Measurements from ENCODE around the gene FUNDC2. TPM values are rescaled to one million over a fixed set of nuclear protein-coding genes. Genes with fewer than 3 reads are reported as not detected.

The FUNDC2 gene
- total RNA-seq, 1 donor from 2014 or later, result 61.5 TPM

DNA sequence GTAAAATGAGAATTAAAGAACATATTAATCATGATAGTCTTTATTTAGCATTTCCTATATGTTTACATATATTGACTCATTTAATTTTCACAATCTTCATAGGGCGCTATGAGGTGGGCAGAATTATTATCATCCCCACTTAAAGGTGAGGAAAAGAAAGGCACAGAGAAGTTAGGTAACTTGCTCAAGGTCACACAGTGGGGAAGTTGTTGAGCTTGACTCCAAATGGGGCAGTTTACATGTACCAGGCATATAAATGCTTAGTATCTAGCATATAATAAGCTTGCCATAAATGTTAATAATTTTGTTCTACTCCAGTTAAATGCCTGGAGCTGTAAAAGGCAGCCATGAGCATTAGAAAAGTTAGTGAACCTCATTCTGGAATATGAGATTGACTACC is 42.8 kb downstream of the FUNDC2 start:
- no peak for DNase-seq (ENCODE audit: low read depth, low spot score)

DNA sequence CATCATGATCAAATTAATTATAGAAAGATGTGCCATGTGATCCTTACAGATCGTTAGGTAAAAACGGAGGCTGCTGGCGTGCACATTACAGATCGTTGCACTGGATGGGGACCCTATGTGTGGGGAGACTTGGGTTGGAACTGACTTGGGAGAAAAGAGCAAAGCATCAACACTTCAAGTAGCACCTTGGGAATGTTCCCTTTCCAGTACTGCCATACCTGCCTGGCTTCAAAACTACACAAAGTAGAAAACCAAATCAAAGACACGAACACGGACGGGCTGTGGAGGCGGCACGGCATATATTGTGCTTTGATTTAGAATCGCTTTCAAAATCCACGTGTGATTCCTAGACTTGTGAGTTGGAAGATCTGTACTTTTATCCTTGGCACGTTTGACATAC is 43.4 kb downstream of the FUNDC2 start:
- DNase-seq (ENCODE audit: low read depth, low spot score), result no peak

DNA sequence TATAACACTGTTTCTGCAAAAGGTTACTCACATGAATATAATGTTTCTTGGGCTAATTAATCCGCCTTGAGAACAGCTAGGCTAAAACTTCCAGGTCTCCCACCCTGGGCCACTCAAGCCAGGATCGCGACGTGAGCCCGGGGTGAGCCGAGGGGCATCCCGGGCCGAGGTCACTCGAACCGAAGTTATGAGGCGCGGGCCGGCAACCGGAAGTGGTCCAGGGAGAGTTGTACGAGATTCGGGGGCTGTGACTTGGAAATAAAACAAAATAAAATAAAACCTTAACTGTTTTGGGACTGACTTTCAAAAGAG is 44.0 kb downstream of the FUNDC2 start:
- no peak for DNase-seq (ENCODE audit: low read depth, low spot score)

DNA sequence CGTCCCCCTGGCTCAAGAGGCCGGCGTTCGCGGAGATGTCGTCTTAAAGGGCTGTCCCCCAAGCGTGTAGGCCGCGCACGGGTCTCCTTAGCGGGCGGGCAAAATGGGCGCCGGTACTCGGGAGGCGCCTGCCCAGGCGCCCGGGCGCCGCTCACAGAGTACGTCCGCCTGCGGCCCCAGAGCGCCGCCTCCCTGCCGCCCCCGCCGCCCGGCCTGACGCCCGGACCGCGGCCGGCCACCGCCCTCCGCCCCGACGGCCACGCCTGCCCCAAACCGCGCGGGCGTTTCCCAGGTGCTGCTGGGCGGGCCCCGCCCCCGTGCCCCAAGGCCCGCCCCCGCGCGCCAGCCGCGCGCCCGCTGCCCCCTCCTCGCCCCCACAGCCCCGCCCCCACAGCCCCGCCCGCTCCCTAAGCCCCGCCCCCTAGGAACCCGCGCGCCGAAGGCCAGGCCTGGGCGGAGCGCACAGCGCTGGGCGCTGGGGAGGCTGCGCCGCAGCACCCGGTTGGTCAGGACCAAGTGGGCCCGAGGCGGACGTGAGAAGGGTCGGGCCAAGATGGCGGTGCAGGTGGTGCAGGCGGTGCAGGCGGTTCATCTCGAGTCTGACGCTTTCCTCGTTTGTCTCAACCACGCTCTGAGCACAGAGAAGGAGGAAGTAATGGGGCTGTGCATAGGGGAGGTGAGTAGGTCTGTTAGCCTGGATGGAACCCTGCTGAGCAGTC is 44.5 kb downstream of the FUNDC2 start, which contains the start of the genes BRCC3, CMC4 and MTCP1:
Gene BRCC3 (plus strand): TSS at position 534 of the 719 bp plus-strand sequence. CDS start 20 bp downstream, at position 554.
Gene CMC4 (minus strand): TSS at position 162 of the 719 bp plus-strand sequence. CDS start 7,113 bp downstream, outside the sequence.
Gene MTCP1 (minus strand): TSS at position 162 of the 719 bp plus-strand sequence. CDS start 5,126 bp downstream, outside the sequence.
- DNase-seq (ENCODE audit: low read depth, low spot score), result no peak

DNA sequence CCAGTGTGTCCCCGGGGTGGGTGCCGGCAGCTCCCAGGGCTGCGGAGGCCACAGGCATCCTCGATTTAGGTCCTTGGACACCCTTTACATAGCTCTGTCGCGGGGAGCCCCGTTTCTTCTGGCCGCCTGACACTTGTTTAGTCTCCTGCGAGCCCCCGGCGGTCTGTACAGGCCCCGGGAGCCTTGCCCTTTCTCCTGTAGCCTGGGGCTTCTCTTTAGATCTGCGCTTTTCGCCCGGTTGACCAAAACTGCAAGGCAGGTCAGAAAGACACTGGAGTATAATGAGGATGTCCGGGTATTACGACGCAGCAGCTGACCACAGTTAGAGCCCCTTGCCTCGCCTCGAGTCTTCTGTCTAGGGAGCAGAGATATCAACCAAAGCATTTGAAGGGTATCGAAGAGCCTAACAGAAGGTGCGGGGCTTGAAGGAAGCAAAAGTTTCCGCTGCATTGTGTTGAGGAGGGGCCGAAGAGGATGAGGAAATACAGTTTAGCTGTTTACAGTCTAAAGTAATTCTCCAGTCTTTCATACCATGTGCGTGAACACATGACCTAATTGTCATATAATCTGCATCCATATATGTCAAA is 45.1 kb downstream of the FUNDC2 start:
- DNase-seq (ENCODE audit: low read depth, low spot score), result no peak

DNA sequence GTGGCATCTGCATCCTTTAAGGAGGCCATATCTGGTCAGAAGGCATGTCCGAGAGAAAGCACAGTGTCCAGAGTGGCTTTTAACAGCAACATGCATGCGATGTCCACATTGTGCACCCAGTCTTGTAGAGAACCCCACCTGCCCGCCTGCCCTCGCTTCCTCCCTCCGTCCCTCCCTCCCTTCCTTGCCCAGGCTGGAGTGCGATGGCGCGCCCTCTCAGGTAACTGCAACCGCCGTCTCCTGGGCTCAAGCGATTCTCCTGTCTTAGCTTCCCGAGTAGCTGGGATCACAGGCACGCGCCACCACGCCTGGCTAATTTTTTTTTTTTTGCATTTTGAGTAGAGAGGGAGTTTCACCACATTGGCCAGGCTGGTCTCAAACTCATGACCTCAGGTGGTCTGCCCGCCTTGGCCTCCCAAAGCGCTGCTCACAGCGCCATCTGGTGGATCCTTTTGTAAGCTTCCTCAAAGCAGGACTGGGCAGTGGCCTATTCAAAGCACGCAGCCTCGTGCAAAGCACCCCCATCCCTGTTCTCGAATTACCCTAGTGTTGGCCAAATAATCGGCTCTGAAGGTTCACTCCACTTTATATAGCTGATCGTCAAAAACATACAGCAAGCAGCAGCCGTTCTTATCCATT is 59.7 kb downstream of the FUNDC2 start:
- no peak for DNase-seq (ENCODE audit: low read depth, low spot score)

DNA sequence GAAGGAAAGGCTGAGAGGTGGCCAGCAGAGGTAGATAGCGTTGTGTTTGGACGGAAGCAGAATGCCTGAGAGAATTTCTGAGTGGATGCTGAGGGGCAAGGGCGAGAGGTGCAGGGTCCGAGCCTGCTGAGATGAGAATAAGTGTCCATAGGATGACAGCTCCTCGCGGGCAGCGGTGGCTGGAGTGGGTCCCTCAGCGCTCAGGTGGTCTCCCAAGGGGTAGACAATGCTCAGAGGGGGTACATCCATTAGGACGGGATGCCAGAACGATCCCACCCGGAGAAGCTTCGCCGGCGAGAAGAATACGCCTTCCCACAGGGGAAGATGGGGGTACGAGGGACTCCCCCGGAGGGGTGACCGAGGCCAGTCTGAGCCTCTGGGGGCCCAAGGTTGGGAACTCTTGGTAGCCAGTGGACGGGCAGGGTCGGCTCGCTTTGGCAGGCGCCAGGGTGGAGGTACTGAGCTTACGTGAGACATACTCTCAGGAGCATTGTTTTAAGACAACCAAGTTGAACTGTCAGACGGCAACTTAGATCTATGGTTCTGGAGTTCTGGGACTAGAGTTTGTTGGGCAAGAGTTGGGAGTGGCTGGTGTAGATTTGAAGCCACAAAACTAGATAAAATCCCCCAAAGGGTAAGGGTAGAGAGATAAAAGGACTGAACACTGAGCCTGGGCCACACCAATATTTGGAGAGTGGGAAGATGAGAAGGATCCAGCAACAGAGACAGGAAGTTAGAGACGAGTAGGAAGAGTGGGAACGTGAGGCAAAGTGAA is 60.5 kb downstream of the FUNDC2 start:
- DNase-seq (ENCODE audit: low read depth, low spot score), result no peak

DNA sequence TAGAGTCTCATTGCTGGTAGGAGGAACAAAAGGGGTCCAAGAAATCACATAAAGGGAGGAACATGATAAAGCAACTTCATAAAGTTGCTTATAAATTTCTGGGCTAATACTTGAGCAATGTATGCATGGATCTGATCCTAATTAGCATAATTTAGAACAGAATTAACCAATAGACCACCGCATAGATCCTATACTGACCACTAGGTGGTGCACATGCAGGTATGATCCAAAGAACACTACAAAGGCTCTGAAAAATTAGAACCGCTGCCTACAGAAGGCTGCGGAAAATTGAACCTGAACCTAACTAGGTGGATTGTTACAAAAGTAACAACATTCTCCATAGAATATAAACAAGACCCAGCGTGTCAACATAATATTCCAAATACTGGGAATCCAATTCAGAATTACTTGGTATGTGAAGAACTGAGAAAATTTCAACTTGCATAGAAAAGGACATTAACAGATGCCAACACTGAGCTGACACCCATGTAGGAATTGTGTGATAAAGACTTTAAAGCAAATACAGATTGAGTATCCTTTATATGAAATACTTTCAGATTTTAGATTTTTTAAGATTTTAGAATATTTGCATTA is 67.9 kb downstream of the FUNDC2 start:
- DNase-seq (ENCODE audit: low read depth, low spot score), result no peak

DNA sequence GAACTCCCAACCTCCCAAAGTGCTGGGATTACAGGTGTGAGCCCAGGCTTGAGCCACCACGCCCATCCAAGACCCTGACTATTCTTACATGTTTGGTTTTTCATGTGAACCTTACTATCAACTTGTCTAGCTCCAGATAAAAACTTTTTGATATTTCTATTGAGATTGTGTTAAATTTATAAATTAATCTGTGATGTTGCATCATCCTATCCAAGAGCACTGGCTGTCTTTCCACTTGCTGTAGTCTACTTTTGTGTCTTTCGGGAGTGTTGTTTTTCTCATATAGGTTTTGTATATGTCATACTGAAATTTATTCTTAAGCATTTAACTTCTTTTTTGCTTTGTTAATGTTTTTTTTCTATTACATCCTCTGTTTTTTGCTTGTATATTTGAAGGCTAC is 79.3 kb downstream of the FUNDC2 start:
- DNase-seq (ENCODE audit: low read depth, low spot score), result no peak

DNA sequence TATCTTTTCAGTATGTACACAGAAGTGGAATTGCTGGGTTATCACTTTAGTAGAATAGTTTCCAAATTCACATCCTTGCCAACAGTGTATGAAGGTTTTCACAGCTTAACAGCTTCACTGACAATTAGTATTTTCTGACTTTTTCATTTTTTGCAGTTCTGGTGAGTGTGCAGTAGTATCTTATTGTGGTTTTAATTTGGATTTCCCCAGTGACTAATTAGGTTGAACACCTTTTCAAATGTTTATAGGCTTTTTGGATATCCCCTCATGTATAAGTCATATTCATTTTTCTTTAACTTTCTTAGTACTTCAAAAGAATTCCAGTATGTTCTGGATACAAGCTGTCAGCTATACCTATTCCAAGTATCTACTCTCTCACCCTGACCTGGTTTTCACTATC is 81.8 kb downstream of the FUNDC2 start:
- DNase-seq (ENCODE audit: low read depth, low spot score), result no peak

Other genes with a start within 250 kb of the FUNDC2 start
- gene MPP1, start 221.4 kb upstream of the FUNDC2 start, total RNA-seq, result 17.9 and 31.2 TPM in 2 replicates
- gene SMIM9, start 192.2 kb upstream of the FUNDC2 start, total RNA-seq, result not detected in 2 replicates
- 2.0 and 2.8 TPM in 2 replicates for gene F8A1, start 140.5 kb upstream of the FUNDC2 start, total RNA-seq
- 1.2 and 1.6 TPM in 2 replicates for gene F8, start 4.1 kb upstream of the FUNDC2 start, total RNA-seq
- gene CMC4, start 44.3 kb downstream of the FUNDC2 start, total RNA-seq, result 11.3 and 11.8 TPM in 2 replicates
- gene MTCP1, start 44.3 kb downstream of the FUNDC2 start, total RNA-seq, result 13.0 and 15.5 TPM in 2 replicates
- gene BRCC3, start 44.7 kb downstream of the FUNDC2 start, total RNA-seq, result 15.8 and 23.0 TPM in 2 replicates
- gene VBP1, start 189.6 kb downstream of the FUNDC2 start, total RNA-seq, result 59.6 and 83.0 TPM in 2 replicates
- gene RAB39B, start 237.6 kb downstream of the FUNDC2 start, total RNA-seq, result 0.07 TPM in 1 of 2 replicates, not detected in the other